ENCODE data around the gene TXNRD2.
"Not testable (repeated sequence)": the region's sequence is repeated elsewhere in the genome, so short reads cannot be mapped to it uniquely, and the experiment has no call there.

TXNRD2 gene

GRCh38 chr22:19888131-19888746 is 53.4 kb downstream of the TXNRD2 start:
- DNase-seq (ENCODE audit: low spot score): no peak

DNA sequence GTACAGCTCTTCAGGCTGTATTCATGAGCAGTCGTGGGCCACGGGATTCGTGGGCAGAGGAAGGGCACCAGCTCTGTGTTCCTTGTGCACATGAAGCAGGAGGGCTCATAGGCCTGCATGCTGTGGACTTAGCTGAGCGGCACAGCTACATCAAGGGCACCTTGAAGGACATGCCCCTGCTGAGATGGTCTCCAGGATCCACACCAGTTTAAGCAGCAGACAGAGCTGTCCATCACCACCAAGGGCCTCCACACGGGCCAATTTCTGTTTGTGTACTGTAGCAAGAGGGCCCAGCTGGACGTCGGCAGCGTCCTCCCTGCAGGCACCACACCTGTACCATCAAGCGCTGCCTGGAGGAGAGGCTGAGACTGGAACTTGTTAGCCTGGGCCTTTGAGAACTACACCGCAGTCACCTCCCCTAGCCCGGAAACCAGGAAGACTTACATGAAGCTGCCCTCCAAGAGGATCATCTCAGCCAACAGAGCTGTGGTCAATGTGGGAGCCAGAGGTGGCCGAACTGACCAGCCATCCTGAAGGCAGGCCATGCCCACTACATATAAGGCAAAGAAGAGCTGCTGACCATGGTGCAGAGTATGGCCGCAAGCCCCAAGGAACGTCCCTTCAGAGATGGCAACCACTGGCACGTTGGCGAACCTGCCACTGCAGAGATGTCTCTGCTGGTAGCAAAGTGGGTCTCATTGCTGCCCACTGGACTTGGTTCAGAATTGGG is 54.2 kb downstream of the TXNRD2 start:
- no peak for DNase-seq (ENCODE audit: low spot score)

DNA sequence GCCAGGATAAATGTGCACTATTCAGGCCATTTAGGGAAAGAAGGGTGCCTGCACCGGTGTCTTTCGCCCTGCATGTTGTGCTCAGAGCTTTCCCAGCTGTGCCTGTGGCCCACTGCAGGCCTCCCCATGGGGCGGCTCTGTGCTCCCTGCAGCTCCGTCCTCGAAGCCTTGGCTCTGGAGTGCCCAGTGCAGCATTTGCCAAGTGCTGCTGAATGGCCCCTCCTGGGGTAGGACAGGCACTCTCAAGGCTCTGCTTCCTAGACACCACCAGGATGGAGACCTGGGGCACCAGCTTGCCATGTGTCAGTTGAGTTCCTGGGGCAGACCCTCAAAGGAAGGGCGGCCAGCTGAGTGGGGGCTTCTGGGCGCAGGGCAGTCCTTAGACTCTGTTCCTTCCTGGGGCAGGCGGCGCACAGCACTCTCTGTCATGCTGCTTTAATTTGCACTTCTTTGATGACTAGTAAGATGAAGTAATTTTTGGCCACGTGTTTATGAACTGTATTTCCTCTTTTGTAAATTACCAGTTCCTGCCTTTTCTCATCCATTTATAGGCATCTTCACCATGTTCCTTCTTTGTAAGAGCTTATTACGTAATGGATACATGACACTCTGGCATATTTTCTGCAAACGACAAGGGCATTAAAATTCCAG is 54.9 kb downstream of the TXNRD2 start:
- DNase-seq (ENCODE audit: low spot score): no peak

DNA sequence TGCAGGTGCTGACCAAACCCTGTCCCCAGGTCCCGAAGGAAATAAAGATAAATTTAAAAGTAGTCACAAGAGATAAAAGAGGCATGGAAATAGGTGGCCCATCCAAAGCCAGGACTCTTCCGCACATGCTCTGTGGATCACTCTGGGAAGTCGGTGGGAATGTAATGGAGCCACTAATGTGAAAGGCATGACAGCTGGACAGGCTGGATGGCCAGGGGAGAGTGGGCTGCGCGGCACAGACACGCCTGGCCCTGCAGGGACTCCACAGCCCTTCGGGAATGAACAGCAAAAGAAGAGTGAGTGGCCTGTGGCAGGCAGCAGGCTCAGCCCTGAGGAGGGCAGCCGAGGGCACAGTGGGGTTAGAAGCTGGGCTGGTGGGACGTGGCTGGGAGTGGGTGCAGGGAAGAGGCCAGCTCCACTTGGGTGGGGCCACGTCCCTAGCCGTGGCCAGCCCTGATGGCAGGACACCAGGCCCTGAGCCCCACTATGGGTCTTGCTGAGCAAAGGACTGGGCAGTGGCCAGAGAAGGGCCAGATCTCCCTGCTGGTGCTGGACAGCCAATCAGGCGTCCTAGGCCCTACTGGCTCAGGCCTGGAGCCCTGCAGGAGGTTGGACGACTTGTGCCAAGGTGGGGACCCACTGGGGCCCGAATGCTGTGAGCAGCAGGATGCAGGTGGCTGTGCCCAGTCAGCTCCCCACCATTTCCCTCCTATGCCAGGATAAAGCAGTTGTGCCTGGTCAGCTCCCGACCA is 55.6 kb downstream of the TXNRD2 start:
- DNase-seq (ENCODE audit: low spot score): no peak

- DNase-seq (ENCODE audit: low spot score): no peak
Observed at GRCh38 chr22:19884954-19885751, 56.5 kb downstream of the TXNRD2 start.

DNA sequence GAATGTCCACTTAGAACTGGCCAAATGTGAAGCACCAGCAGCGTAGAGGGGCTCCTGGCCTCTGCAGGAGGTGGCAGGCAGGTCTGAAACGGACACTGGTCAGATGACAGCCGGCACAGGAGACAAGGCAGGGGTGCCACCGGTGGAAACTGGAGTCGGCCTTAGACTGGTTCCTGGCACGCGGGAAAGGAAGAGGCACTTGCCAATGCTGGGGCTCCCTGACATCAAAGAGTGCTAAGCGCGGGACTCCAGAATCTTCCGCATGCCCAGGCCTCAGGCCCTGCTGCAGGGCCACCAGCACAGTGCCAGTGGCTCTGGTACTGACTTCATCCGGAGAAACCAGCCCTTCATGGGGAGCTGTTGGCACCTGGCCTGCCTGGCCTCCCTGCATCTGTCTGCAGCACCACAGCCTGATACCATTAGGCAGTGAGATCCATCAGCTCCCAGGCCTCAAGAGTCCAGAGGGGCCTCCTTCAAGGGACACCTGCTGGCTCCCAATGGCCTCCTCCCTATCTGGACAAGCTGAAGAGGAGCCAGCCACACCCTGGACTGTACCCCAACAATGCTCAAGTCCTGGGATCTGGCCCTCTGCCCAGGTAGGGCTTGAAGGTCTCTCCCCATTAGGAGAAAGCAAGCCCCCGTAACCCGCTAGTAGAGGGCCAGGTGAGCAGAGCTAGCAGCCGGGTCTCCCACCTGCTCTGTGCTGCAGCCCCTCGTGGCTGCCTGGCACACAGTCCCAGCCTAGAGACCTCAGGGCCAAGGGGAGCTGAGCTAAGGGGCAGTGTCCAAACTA is 57.3 kb downstream of the TXNRD2 start:
- DNase-seq (ENCODE audit: low spot score): no peak

- not testable (repeated sequence) for DNase-seq (ENCODE audit: low spot score)
Observed at GRCh38 chr22:19883446-19883845, 58.2 kb downstream of the TXNRD2 start.

DNA sequence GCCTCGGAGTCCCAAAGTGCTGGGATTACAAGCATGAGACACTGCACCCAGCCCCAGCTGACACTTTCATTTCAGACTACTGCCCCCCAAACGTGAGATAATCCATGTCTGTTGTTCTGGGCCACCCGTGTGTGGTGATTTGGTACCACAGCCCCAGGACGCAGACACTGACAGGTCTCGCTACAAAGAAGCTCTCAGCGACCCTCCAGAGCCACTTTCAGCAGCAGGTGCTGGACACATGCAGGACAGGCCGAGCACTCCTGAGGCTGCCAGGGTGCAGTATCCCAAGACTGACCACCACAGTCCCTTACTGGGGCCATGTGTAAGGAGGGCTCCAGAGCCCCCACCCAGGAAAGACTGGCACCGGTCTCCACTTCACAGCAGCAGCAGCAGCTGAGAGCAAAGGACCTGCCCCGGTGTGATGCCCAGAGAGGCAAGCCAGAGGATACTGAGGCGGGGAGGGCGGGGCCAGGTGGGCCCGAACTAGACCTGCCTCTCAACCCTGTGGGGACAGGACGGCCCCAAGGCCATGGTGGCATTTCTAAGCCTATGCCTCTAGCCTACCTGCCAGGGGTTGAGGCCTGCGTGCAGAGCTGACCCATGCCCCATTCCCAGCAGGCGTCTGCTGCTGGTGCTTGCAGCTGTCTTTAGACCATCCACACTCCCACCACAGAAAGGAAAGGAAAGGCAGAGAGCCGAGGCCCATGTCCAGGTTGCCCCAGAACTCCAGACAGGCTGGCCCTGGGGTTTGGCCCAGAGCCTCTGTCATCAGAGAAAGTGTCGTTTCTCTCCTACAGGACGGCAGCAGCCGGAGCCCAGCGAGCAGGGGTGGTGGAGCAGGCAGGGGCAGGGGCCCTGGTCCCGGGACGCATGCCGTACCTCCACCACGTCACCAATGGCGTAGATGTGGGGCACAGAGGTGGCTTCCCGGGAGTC is 58.9 kb downstream of the TXNRD2 start:
- no peak for DNase-seq (ENCODE audit: low spot score)

DNA sequence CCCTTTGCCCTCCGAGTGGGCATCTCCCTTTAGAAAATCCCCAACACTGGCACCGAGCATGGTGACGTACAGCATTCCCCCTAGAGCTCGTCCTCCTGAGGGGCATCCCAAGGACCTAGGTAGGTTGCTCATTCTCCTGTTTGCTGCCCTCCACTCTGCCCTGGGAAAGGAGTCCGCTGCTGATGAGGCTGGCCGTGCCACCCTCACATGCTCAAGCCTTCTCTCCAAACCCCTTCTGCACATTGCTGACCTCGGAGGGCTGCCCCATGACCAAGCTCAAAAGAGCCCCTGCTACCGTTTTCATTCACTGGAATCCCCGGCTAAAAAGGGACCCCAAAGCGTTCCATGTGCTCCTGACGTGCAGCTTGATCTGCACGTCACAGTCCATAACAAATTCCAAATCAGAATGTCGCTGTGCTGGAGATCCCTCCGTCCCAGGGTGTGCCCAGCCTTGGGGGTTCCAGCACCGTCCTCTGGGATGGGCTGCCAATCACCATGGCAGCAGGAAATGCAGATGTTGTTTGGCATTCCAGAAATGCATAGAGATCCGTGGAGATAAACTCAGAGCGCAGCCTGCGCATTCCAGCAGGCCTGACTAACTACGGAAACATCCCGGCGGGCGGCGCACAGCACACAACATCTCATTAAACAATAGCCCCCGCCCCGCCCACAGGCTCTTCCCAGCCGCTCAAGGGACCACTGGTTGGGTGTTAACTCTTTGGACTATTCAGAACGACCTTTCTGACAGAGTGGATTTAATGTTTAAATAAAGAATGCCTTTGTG is 60.6 kb downstream of the TXNRD2 start:
- DNase-seq (ENCODE audit: low spot score): no peak

- DNase-seq (ENCODE audit: low spot score): no peak
Observed at GRCh38 chr22:19879992-19880785, 61.4 kb downstream of the TXNRD2 start.

DNA sequence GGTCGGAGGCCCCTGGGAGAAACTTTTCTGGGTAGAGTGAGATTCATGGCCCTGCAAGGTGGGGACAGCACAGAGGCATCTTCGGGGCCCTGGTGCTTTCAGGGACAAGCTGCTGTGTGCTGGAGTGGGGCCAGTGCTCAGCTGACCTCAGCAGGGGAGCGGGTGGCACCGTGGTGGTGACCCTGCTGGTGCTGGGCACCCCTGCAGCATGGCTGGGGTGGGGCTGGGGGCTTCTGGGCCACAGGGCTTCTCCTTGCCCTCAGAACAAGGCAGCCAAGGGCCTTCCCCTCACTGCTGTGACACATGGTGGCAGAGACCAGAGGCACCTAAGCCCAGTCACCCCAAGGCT is 62.0 kb downstream of the TXNRD2 start:
- DNase-seq (ENCODE audit: low spot score): no peak

GRCh38 chr22:19879246-19879570 is 62.4 kb downstream of the TXNRD2 start:
- DNase-seq (ENCODE audit: low spot score): no peak

DNA sequence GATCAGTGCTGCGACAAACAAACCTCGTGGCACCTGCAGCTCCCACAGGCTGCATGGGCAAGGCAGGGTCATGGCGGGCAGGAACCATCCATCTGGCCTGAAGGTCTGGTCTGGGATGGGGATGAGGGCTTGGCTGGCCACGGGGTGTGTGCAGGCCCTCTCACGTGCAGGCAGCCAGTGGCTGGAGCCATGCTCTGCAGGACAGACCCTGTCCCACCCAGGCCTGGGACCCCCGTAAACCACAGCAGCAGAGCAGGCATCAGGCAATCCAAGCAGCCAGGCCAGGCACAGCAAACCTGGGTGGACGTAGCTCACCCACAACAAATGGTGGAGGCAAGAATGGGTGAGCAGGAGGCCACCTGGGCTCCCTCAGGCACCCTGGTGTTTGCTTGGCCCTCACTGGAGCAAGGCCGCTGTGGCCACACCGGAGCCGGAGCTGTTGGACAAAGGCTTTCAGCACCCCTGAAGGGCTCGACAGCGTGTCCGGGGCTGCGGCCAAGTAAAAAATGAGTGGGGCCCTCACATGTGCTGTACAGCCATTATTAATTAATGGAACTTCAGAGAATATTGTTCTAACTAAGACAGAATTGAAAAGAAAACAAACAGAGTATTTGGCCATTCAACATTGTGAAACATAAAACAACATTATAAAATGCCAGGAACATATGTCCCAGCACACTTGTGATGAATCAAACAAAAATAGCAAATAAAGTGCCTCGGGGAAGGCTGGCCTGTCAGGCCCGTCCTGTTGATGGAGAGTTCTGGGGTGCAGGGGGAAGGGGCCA is 63.0 kb downstream of the TXNRD2 start:
- no peak for DNase-seq (ENCODE audit: low spot score)

DNA sequence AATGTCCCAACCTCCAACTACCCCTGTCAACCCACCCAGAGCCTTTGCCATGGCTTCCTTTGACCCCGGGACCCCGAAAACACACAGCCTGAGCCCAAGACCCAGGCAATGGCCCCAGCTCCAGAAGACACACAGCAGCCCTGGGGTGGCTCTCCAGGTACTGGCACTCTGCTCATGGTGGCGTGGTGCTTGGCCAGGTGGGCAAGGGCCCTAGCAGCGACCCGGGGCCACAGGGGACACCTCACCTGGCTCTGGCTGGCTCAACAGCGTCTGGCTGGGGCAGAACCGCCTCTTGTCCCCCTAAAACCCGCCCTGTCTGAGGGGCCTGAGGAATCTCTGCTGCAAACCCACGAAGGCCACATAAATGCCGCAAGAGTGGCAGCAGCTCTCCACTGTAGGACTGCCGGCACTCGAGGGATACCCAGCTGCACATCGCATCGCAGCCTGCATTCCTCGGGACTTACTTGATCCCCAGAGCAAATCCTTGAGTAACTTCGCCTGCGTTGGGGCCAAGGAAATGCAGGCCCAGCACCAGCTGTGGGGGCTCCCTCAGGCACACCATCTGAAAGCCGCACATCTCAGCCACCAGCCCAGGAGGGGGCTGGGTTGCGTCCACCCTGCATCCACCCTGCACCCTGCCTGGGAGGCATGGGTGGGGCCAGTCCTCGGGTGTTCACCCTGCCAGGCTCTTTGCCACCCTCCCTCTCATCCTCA is 63.8 kb downstream of the TXNRD2 start:
- no peak for DNase-seq (ENCODE audit: low spot score)

DNA sequence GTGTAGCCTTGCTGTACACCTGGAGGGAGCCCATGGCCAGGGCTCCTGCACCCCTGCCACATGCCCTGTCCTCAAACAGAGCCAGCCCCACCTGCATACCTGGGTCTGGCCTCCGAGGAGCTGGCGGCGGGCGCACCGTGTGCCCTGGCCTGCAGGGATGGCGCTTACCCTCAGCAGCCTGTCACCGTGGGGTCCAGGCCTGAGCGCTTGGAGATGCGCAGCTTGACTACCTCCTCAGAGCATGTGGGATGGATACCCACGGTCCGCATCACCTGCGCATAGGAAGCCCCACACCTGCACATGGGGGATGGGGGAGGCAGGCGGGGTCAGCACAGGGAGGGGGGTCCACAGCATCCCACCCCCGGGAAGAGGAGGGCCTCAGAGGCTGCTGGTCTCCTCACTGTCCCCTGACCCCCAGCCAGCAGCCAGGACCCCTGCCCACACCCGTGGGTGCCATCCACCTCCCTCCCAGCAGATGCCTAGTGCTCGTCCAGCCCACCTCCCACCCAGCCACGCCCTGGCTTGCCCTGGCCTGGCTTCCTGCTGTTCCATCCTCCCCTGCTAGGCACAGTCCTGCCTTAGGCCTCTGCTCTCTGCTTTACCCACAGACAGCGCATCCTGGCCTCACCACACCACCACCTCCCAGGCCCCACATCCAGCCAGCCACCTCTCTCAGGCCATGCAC is 64.5 kb downstream of the TXNRD2 start:
- DNase-seq (ENCODE audit: low spot score): no peak

DNA sequence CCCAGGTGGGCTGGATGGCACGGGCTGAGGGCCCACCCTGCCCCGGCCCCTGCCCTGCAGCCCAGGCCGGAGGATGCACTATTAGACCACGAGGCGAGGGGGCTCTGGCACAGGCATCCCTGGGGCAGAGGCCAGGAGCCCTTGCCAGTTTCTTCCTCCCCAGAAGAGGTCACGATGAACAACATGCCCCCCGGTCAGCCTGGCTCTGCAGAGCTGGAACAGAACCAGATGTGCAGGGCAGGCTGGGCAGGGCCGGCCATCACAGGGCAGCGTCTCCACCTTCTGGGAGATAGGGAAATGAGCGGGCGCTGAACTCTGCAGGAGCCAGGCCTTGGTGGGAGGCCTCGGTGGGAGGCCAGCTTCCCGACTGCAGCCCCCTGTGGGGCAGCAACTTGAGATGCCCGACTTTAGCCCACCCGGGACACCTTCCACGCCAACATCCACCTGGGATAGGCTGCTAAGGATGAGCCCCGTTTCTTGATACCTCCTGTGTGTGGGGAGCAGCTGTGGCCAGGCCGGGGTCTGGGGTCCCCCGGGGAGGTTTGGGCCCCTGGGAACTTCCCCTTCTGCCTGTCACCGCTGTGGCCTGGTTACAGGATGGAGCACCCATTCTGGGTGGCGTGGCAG is 65.2 kb downstream of the TXNRD2 start:
- DNase-seq (ENCODE audit: low spot score): no peak

Measured in HuH-7 (cell line).